Subcutaneous abdominal adipose tissue (tissue), 5 donors: ENCODE data around the gene PALLD.

Experiments used
- H3K27ac ChIP-seq: one replicate; pipeline ENCODE4 v1.7.0; 2013; ENCODE audit warnings: low read depth, mild to moderate bottlenecking, inconsistent platforms, low read length, moderate library complexity
- H3K27me3 ChIP-seq, 5 donors: one replicate each; pipeline ENCODE4 v1.7.0; 2013; ENCODE audit warnings: low read length in 5 of 5, inconsistent platforms in 1 of 5; ENCODE audit not compliant: control insufficient read depth in 5 of 5, insufficient read depth in 4 of 5
- H3K36me3 ChIP-seq, 5 donors: one replicate each; pipeline ENCODE4 v1.7.0; 2013; ENCODE audit warnings: low read length in 5 of 5; ENCODE audit not compliant: control insufficient read depth in 5 of 5, insufficient read depth in 5 of 5
- H3K4me1 ChIP-seq, 5 donors: one replicate each; pipeline ENCODE4 v1.7.0; 2013; ENCODE audit warnings: low read length in 5 of 5, mild to moderate bottlenecking in 3 of 5, moderate library complexity in 1 of 5; ENCODE audit not compliant: control insufficient read depth in 5 of 5, insufficient read depth in 5 of 5
- H3K4me3 ChIP-seq, 5 donors: one replicate each; pipeline ENCODE4 v1.7.0; 2013; ENCODE audit warnings: low read length in 5 of 5, low read depth in 1 of 5
- H3K9ac ChIP-seq, 5 donors: one replicate each; pipeline ENCODE4 v1.7.0; 2013; ENCODE audit warnings: low read length in 5 of 5, mild to moderate bottlenecking in 4 of 5, moderate library complexity in 3 of 5
- H3K9me3 ChIP-seq, 5 donors: one replicate each; pipeline ENCODE4 v1.7.0; 2013; ENCODE audit warnings: low read length in 5 of 5; ENCODE audit not compliant: control insufficient read depth in 5 of 5
- donor health status: healthy.
- donor health status: healthy.
- donor health status: healthy.
- donor health status: healthy.
- donor health status: healthy.

The PALLD gene

DNA sequence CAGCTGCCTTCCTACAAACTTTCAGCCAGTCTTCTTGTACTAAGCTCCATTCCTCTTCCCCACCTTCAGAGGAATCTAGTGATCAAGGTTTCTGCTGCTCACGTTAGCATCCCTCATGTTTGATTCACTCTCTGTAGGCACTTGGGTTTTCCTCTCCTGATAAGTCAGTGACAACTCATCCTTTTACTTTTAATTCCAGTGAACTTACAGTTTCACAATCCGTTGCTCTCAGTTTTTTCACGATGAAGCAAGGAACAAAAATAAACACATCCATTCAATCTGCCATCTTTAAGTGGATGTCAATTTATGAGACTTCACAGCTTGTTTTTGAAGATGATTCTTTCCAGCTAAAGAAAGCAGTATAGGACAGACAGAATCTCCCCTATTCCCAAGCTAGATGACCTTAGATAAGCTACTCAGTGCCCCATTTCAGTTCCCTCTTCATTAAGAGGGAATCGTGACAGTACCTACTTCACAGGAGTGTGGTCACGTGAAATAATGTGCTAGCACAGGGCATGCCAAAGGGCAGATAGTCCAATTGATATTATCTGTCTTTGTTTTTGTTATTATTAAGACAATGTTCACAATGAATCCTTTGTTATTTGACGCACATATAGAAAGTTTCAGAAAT is 234.3 kb downstream of the PALLD start:
- no peaks in the 10 kb centered on the region for H3K27me3 ChIP-seq
- no peak overlapping the region for H3K4me3 ChIP-seq
- peaks cover 0 to 7% (median 0%) of the 10 kb centered on the region in 5 donors for H3K9me3 ChIP-seq
- no peaks in the 10 kb centered on the region for H3K36me3 ChIP-seq
- no peak overlapping the region for H3K27ac ChIP-seq
- no peak overlapping the region for H3K9ac ChIP-seq
- H3K4me1 ChIP-seq: peaks cover 0 to 5% (median 0%) of the 10 kb centered on the region in 5 donors

DNA sequence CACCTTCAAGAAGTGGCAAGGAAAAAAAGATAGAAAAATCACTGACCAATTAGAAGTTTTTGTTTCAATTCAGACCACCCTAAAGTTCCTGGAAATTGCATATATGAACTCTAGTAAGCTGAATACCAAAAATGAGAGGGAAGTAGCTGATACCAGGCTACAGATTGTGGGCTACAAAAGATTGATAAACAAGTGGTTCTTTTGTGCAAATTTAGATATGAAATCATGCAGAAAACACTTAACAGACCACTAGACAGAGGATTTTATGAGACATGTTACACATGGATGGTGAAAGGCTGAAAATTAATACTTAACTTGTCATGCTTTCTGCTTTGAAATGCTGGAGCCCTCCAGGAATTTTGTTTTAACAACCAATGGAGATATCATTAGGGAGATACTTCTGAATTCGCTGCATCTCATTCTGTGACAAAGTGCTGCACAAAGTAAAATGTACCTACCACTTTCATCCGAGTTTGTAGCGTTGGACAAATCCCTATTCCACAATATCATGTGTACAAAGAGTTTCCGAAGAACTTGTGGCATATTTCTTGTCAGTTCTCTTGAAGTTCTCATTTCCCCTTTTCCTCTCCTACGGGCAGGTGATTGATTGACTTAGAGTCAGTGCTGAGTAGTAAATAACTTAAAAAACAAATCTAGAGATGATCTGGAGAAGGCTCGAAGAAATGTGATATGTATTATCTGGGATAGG is 235.0 kb downstream of the PALLD start:
- no peaks in the 10 kb centered on the region for H3K27me3 ChIP-seq

DNA sequence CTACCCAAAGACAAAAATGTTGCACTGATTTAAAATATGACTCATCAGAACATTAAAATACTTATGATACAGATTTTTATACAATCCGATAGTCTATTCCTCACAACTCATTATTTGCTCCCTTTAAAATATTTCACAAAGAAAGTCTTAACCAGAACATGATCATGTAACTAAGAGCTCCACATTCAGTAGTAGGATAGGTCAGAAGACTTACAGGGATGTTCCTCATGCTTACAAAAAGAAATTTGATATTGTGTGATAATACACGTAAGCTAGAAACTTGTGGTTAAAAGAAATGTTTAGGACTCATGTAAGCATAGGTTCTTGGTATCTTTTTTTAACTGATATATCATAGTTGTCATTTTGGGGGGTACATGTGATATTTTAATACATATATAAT is 235.9 kb downstream of the PALLD start:
- H3K27ac ChIP-seq: no peak overlapping the region
- H3K27me3 ChIP-seq: no peaks in the 10 kb centered on the region

More for the DNA sequence above, 235.0 kb downstream of the PALLD start:
- H3K27ac ChIP-seq: no peak overlapping the region
- no peak overlapping the region for H3K9ac ChIP-seq
- H3K36me3 ChIP-seq: no peaks in the 10 kb centered on the region
- H3K9me3 ChIP-seq: peaks cover 0 to 6% (median 0%) of the 10 kb centered on the region in 5 donors
- H3K4me3 ChIP-seq: no peak overlapping the region
- peaks cover 0 to 5% (median 0%) of the 10 kb centered on the region in 5 donors for H3K4me1 ChIP-seq

DNA sequence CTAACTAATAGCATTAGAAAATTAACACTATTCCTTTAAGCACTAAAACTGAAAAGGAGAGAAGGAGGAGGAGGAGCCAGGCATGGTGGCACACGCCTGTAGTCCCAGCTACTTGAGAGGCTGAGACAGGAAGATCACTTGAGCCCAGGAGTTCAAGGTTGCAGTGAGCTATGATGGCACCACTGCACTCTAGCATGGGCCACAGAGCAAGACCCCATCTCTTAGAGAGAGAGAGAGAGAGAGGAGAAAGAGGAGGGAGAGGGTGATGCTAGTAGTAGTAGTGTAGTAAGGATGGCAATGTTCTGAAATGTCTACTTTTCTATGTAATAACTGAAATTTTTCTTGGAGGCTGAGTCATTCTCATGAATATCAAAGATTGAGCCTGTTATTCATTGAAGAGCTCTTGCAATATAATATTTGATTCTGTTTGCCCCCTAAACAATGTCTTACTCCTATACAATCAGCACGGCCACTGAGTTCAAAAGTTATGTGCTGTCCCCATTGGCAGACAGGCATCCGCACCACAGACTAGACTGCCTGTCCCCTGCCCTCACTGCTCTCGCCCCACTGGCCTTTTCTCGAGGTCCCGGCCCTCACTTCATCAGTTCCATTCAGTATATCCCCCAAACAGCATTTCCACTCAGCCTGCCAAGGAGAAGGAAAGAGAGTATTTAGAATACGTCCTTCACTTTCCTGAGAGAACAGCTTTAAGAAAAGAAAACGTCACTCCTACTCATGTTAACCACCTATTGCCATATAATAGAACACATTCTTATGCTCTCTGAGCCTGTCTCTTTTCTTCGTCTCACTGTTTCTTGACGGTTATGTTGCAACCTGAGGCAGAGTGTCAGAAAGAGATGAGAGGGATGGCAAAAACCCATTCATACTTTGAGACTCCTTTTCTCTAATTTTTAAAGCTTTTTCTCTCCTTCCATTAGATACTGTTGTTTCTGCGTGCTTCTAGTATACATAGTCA is 238.1 kb downstream of the PALLD start:
- Histone ChIP-seq H3K4me1 (peaks cover 0 to 5% (median 0%) of the 10 kb centered on the region in 5 donors), H3K27me3 (no peaks in the 10 kb centered on the region), H3K9ac (no peak overlapping the region), H3K9me3 (no peaks in the 10 kb centered on the region), H3K36me3 (no peaks in the 10 kb centered on the region), H3K4me3 (no peak overlapping the region), H3K27ac (no peak overlapping the region)

More for the DNA sequence above, 235.9 kb downstream of the PALLD start:
- Histone ChIP-seq H3K9me3 (no peaks in the 10 kb centered on the region), H3K9ac (no peak overlapping the region), H3K4me1 (peaks cover 0 to 5% (median 0%) of the 10 kb centered on the region in 5 donors), H3K36me3 (no peaks in the 10 kb centered on the region), H3K4me3 (no peak overlapping the region)

DNA sequence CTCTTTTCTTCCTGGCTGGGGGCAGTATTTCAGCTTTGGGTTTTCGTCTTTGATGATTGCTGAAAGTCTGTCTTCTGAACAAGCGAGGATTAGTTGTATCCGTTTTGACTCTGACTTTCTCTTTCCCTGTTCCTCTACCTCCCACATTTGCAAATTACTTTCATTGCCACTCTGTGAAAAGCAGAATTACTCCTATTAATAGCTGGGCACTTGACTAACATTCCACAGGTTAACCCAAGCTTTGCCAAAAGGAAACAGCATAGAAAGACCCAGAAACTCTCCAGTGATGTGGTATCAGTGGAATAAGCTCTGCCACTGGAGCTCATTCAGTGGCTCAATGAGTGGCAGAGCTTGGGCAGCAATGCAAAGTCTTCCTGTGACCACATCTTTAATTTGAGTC is 238.9 kb downstream of the PALLD start:
- Histone ChIP-seq H3K9ac (no peak overlapping the region), H3K4me3 (no peak overlapping the region), H3K4me1 (peaks cover 0 to 5% (median 0%) of the 10 kb centered on the region in 5 donors), H3K9me3 (no peaks in the 10 kb centered on the region), H3K27ac (no peak overlapping the region), H3K36me3 (no peaks in the 10 kb centered on the region), H3K27me3 (no peaks in the 10 kb centered on the region)

DNA sequence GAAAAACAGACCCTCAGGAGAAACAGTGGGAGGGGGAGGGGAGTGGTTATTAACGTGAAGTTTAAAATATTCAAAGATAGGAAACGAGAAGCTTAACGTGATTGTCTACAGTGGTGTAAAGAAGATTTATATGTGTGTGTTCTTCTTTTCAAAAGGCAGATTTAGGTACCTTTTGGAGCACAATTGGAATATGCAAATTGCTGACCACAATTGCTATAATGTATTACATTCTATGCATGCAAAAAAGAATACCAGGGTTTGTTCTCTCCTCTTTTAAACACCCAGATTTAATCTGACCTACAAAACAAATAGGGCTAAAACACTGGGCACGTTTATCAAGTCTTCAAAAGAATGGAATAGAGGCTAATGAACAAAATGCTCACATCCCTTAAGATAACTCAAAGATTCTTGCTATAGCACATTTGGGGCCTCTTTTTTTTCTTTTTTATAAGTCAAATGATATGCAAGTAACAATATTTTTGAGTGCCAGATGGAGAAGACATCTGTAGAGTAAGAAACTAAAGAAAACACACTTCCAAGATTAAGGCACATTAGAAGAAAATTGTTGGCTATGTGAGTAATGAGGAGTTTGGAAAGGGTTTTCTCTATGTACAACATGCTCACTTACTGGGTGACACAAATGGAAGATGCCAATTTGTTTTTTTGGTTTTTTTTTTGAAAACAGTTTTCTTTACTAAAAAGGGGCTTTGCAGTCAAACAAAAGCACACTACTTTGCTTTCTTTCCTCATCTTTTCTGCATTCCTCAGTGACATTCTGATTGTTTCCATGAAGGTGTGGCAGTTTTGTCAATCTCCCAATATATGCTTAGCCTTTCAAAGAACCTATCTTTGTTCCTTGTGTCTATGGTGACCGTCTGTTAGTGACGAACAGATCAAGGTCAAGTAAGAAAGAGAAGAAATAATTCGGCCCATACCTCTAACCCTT is 240.3 kb downstream of the PALLD start:
- H3K9me3 ChIP-seq: no peaks in the 10 kb centered on the region
- no peak overlapping the region for H3K4me3 ChIP-seq
- no peak overlapping the region for H3K27ac ChIP-seq
- peaks cover 0 to 5% (median 0%) of the 10 kb centered on the region in 5 donors for H3K4me1 ChIP-seq
- H3K9ac ChIP-seq: no peak overlapping the region
- no peaks in the 10 kb centered on the region for H3K36me3 ChIP-seq
- no peaks in the 10 kb centered on the region for H3K27me3 ChIP-seq

DNA sequence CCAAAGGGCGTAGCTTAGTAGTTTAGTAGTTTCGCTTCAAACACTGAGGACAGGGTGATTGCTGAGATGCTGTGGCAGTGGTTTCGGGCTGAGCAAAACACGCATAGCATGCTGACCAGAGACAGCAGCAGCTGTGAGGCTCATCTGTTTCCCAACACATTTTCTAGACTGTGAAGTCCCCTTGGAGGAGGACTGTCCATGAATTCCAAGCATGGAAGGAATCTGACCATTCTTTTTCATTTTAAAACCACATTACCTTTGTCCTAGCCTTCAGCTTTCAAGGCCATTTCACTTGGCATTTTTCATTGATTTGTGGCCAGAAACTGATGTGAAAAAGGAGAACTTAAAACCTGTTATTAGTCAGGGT is 240.9 kb downstream of the PALLD start:
- Histone ChIP-seq H3K4me3 (no peak overlapping the region), H3K4me1 (peaks cover 0 to 5% (median 0%) of the 10 kb centered on the region in 5 donors), H3K27ac (no peak overlapping the region), H3K9me3 (no peaks in the 10 kb centered on the region), H3K27me3 (no peaks in the 10 kb centered on the region), H3K9ac (no peak overlapping the region), H3K36me3 (no peaks in the 10 kb centered on the region)

DNA sequence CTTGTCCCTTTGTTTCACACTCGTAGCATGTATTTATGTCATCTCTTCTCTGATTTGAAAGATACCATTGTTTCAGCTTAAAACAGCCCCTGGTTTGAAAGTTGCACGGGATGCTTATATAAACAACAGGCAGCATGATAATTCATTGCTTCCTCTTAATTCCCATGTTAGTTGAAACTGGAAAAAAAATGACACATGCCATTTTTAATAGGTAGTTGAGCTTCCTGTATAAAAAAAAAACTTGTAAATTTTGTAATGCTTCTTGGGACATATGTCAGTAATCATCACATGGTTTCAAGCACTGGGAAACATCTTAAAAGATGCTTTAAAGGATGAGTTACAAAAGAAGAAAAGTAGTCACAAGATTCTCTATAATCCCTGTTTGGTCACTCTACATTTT is 243.0 kb downstream of the PALLD start:
- H3K4me1 ChIP-seq: peaks cover 0 to 11% (median 0%) of the 10 kb centered on the region in 5 donors

DNA sequence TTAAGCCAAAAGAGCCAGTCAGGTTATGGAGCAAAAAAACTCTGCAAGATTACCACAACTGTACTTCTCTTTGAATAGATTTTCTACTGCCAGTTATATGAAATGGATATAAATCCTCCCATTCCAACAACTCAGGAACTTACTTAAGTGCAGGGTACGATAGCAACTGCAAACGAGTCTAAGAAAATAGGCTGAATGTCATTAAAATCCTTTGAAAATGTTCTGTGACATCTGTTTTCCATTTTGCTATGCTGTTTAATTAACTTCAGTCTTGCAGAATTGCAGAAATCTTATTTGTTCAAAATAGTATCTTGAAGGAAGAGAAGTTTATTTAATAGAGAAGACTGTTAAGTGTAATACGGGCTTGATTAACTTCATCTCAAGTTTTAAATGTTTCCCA is 243.8 kb downstream of the PALLD start:
- Histone ChIP-seq H3K4me1 (peaks cover 0 to 6% (median 0%) of the 10 kb centered on the region in 5 donors), H3K36me3 (no peaks in the 10 kb centered on the region), H3K9ac (no peak overlapping the region), H3K9me3 (no peaks in the 10 kb centered on the region), H3K27me3 (no peaks in the 10 kb centered on the region), H3K27ac (no peak overlapping the region), H3K4me3 (no peak overlapping the region)

More for the DNA sequence above, 243.0 kb downstream of the PALLD start:
- Histone ChIP-seq H3K27ac (no peak overlapping the region), H3K4me3 (no peak overlapping the region), H3K36me3 (no peaks in the 10 kb centered on the region), H3K27me3 (no peaks in the 10 kb centered on the region), H3K9me3 (no peaks in the 10 kb centered on the region), H3K9ac (no peak overlapping the region)
